NT2/D1 (cell line): ENCODE data around the gene HAGH.

Source experiments
- SUZ12 ChIP-seq: IDR thresholded peaks from 2 replicates; pipeline ENCODE4 v1.6.1; 2011; ENCODE audit not compliant: insufficient read length, insufficient read depth; ENCODE audit errors: extremely low read depth
- YY1 ChIP-seq: IDR thresholded peaks from 2 replicates; pipeline ENCODE4 v1.6.1; 2011; ENCODE audit not compliant: insufficient read length, insufficient read depth

- no peak for TF ChIP-seq SUZ12
- TF ChIP-seq YY1 = no peak
Measured at GRCh38 chr16:1780677-1781072, 46.0 kb downstream of the HAGH start.
